B cell (primary cell): ENCODE data around the gene LENG9. TPM values are rescaled to one million over a fixed set of nuclear protein-coding genes. Genes with fewer than 3 reads are reported as not detected.
"Not testable (repeated sequence)": the region's sequence is repeated elsewhere in the genome, so short reads cannot be mapped to it uniquely, and the experiment has no call there.

Experiments used
- ATAC-seq: fragments of 200-7000 bp; cut with Tn5 transposase; one replicate; pipeline ENCODE4 v1.10.0; 2021; ENCODE audit warnings: low read depth, mild to moderate bottlenecking, moderate number of reproducible peaks, moderate library complexity
- CTCF ChIA-PET: fragments of 350-600 bp; sonication (Branson Sonifier 250); formaldehyde crosslinking; loops from one replicate; lab custom pipeline; 2021; ENCODE audit warnings: antibody characterized with exemption, inconsistent platforms; lab: Charles Lee
- POLR2A ChIA-PET: fragments of 350-600 bp; sonication (Branson Sonifier 250); formaldehyde crosslinking; loops from one replicate; lab custom pipeline; 2021; ENCODE audit warnings: antibody characterized with exemption; lab: Charles Lee
- DNase-seq: peaks from one replicate; pipeline ENCODE4 v3.0.0; 2013
- H2AFZ ChIP-seq: 2 replicates; pipeline ENCODE4 v1.6.1; 2012; ENCODE audit warnings: mild to moderate bottlenecking, low read depth, low read length; ENCODE audit not compliant: insufficient read depth, poor library complexity, severe bottlenecking
- H3K27ac ChIP-seq, 2 donors: 1 replicate in 1 of 2; 2 replicates in 1 of 2; pipeline ENCODE4 v1.5.1; 2012 to 2013; ENCODE audit warnings: low read length in 2 of 2, mild to moderate bottlenecking in 2 of 2, moderate library complexity in 1 of 2
- H3K27me3 ChIP-seq, 4 experiments: fragments of 200-600 bp in 1 of 4; sonication (generic) in 1 of 4; replicated peaks in 1 of 4; 1 replicate in 2 of 4; 2 replicates in 2 of 4; pipeline versions ENCODE4 v1.6.1 to v1.7.0; 2013 to 2016; ENCODE audit warnings: low read length in 3 of 4, mild to moderate bottlenecking in 2 of 4, mixed read lengths in 1 of 4, moderate library complexity in 1 of 4; ENCODE audit not compliant: insufficient read depth in 4 of 4, control insufficient read depth in 3 of 4; ENCODE audit errors: control extremely low read depth in 1 of 4
- H3K36me3 ChIP-seq, 2 experiments: replicated peaks in 1 of 2; 1 replicate in 1 of 2; 2 replicates in 1 of 2; pipeline versions ENCODE4 v1.6.1 to v1.7.1; 2013; ENCODE audit warnings: low read length in 1 of 2; ENCODE audit not compliant: insufficient read depth in 2 of 2, control insufficient read depth in 1 of 2; ENCODE audit errors: control extremely low read depth in 1 of 2, extremely low read depth in 1 of 2
- H3K4me1 ChIP-seq, 2 donors: fragments of 200-600 bp in 1 of 2; sonication (generic) in 1 of 2; 1 replicate in 1 of 2; 2 replicates in 1 of 2; pipeline versions ENCODE4 v1.5.1 to v1.6.1; 2013 to 2017; ENCODE audit warnings: low read length in 2 of 2; ENCODE audit not compliant: control insufficient read depth in 2 of 2, insufficient read depth in 2 of 2
- H3K4me2 ChIP-seq: replicated peaks from 2 replicates; pipeline ENCODE3; 2012; ENCODE audit warnings: mild to moderate bottlenecking, low read depth, low read length; ENCODE audit not compliant: poor library complexity, severe bottlenecking
- H3K4me3 ChIP-seq, 5 experiments: fragments of 200-600 bp in 1 of 5; sonication (generic) in 1 of 5; 1 replicate in 3 of 5; 2 replicates in 2 of 5; pipeline versions ENCODE4 v1.5.1 to v1.7.0; 2011 to 2016; ENCODE audit warnings: low read length in 4 of 5, mild to moderate bottlenecking in 4 of 5, low read depth in 2 of 5, control low read depth in 1 of 5, moderate library complexity in 1 of 5; ENCODE audit not compliant: insufficient read depth in 1 of 5; ENCODE audit errors: control extremely low read depth in 1 of 5, extremely low read depth in 1 of 5
- H3K79me2 ChIP-seq: fragments of 200-600 bp; sonication (generic); one replicate; pipeline ENCODE4 v1.6.0; 2016; ENCODE audit warnings: low read length; ENCODE audit not compliant: control insufficient read depth, insufficient read depth
- H3K9ac ChIP-seq: fragments of 200-600 bp; sonication (generic); 2 replicates; pipeline ENCODE4 v1.6.1; 2017; ENCODE audit warnings: mild to moderate bottlenecking, low read length, moderate library complexity
- H3K9me3 ChIP-seq, 3 donors: one replicate each; pipeline versions ENCODE4 v1.6.1 to v1.7.1; 2013; ENCODE audit warnings: low read length in 2 of 3; ENCODE audit not compliant: control insufficient read depth in 2 of 3, insufficient read depth in 1 of 3; ENCODE audit errors: control extremely low read depth in 1 of 3
- H4K20me1 ChIP-seq: 2 replicates; pipeline ENCODE4 v1.6.0; 2012; ENCODE audit warnings: mild to moderate bottlenecking, low read length; ENCODE audit not compliant: insufficient read depth, control insufficient read depth, poor library complexity, severe bottlenecking
- H3K27ac Mint-ChIP-seq: one replicate; pipeline ENCODE4 v1.8.0; 2021; ENCODE audit warnings: mixed read lengths
- H3K27me3 Mint-ChIP-seq: one replicate; pipeline ENCODE4 v1.8.0; 2021; ENCODE audit warnings: mixed read lengths
- H3K4me1 Mint-ChIP-seq: one replicate; pipeline ENCODE4 v1.8.0; 2021; ENCODE audit warnings: mixed read lengths
- H3K4me3 Mint-ChIP-seq: one replicate; pipeline ENCODE4 v1.8.0; 2021; ENCODE audit warnings: mixed read lengths
- H3K9me3 Mint-ChIP-seq: one replicate; pipeline ENCODE4 v1.8.0; 2022; ENCODE audit warnings: mixed read lengths; ENCODE audit not compliant: insufficient read depth
- EZH2 ChIP-seq: IDR thresholded peaks from 2 replicates; pipeline ENCODE4 v1.6.1; 2012; ENCODE audit warnings: borderline replicate concordance, low read depth, mild to moderate bottlenecking, moderate library complexity, low read length; ENCODE audit not compliant: insufficient read depth, poor library complexity, severe bottlenecking
- WGBS: methylation state at CpG from one replicate; pipeline ENCODE4 v1.1.5; 2013; ENCODE audit warnings: missing lambda C conversion rate; ENCODE audit not compliant: insufficient coverage; 5-methylcytosine and 5-hydroxymethylcytosine counted together
- intact Hi-C: fragments of 100-400 bp; cut with micrococcal nuclease; formaldehyde crosslinking; loops from one replicate; pipeline ENCODE4 v1.10.0; 2022
- polyA plus RNA-seq: library from polyadenylated mRNA; depleted of rRNA; stranded (reverse); fragments of >200 nt; gene quantifications from 2 replicates; pipeline ENCODE4 v1.2.3, GENCODE V29; 2012
- total RNA-seq, 2 donors: library from RNA; stranded (reverse); fragments of 120-200 nt in 1 of 2; gene quantifications; 1 replicate in 1 of 2; 2 replicates in 1 of 2; pipeline versions ENCODE4 v1.2.3 to v1.2.4, GENCODE V29; 2013 to 2022
- TF ChIP-seq, protein P1 (sequence below): fragments of 200-600 bp; IDR thresholded peaks from one replicate; pipeline ENCODE4 v1.8.0; 2022; ENCODE audit warnings: antibody characterized with exemption, mild to moderate bottlenecking

Gene LENG9
- total and polyA plus RNA-seq, 2 donors (not counting 1 experiment from before 2014, with no cell fraction given): 4.6 to 6.6 TPM

DNA sequence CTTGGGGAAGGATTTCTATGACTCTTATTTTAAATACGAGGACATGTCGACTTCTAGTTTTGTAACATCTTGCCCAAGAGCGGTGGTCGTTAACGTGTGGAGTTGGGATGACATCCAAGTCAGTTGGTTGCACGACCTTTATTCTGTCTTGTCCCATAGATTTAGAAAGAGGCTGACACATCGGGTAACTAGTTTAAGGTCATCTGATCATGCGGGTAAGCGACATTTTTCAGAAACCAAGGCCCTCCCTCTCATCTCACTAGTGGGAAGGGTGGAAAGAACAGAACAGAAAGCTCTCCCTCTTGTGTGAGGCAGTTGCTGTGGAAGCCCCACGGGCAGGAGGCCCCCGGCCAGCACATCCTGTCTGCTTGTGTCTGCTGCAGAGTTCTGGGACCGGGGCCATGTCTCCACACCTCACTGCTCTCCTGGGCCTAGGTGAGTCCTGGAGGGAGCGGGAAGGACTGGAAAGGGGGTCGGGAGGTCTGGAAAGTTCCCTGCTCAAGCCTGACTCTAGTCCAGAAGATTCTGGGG, 39.0 kb upstream of the LENG9 start, which contains the start of gene LAIR2:
Gene LAIR2, plus strand, starts transcription at position 314 of the 531 bp plus-strand sequence. Its CDS starts 88 bp downstream, at position 402.
- H3K27ac Mint-ChIP-seq: peak within 1 kb of the TSS; percentile 32
- Histone ChIP-seq H3K79me2 (no peaks in the 10 kb centered on the region), H3K4me2 (no peak within 1 kb of the TSS), H3K27ac (no peak within 1 kb of the TSS), H3K4me1 (peaks cover 8 to 13% of the 10 kb centered on the region in 2 donors), H3K4me3 (peak within 1 kb of the TSS in 2 of 5 experiments; percentile 36 to 41), H3K36me3 (no peaks in the 10 kb centered on the region), H3K9ac (no peak within 1 kb of the TSS), H3K27me3 (peaks cover 0 to 9% (median under 1%) of the 10 kb centered on the region in 4 experiments), H3K9me3 (peaks cover 0 to 4% (median 0%) of the 10 kb centered on the region in 3 donors), H2AFZ (no peak within 1 kb of the TSS), H4K20me1 (no peaks in the 10 kb centered on the region)
- peaks cover 16% of the 10 kb centered on the region for H3K4me1 Mint-ChIP-seq
- intact Hi-C loops: no loop called here
- no peak for TF ChIP-seq EZH2
- TF ChIP-seq, protein P1, sequence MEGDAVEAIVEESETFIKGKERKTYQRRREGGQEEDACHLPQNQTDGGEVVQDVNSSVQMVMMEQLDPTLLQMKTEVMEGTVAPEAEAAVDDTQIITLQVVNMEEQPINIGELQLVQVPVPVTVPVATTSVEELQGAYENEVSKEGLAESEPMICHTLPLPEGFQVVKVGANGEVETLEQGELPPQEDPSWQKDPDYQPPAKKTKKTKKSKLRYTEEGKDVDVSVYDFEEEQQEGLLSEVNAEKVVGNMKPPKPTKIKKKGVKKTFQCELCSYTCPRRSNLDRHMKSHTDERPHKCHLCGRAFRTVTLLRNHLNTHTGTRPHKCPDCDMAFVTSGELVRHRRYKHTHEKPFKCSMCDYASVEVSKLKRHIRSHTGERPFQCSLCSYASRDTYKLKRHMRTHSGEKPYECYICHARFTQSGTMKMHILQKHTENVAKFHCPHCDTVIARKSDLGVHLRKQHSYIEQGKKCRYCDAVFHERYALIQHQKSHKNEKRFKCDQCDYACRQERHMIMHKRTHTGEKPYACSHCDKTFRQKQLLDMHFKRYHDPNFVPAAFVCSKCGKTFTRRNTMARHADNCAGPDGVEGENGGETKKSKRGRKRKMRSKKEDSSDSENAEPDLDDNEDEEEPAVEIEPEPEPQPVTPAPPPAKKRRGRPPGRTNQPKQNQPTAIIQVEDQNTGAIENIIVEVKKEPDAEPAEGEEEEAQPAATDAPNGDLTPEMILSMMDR: no peak
- no peaks in the 10 kb centered on the region for H3K9me3 Mint-ChIP-seq
- 77% methylated on average over 7 of the region's 14 CpGs for WGBS
- no peak within 1 kb of the TSS for H3K4me3 Mint-ChIP-seq
- DNase-seq (no peak), ATAC-seq (no peak)
- ChIA-PET CTCF (no interaction called here), POLR2A (no interaction called here)
- H3K27me3 Mint-ChIP-seq: peaks cover 34% of the 10 kb centered on the region

DNA sequence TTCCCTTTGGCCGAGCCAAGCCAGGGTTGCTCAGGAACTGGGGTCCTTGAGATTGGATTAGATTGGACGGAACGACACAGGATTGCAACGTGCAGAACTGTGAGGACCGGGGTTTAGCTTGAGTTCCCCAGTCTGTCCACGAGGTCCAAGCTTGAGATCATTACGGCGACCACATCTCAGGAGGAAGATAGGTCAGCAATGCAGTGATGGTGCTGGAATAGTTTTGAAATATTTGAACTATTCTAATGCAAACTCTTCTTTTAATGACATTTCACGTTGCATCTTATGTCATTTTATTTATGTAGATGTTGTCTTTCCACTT, 34.8 kb upstream of the LENG9 start:
- POLR2A ChIA-PET: not testable (repeated sequence)

DNA sequence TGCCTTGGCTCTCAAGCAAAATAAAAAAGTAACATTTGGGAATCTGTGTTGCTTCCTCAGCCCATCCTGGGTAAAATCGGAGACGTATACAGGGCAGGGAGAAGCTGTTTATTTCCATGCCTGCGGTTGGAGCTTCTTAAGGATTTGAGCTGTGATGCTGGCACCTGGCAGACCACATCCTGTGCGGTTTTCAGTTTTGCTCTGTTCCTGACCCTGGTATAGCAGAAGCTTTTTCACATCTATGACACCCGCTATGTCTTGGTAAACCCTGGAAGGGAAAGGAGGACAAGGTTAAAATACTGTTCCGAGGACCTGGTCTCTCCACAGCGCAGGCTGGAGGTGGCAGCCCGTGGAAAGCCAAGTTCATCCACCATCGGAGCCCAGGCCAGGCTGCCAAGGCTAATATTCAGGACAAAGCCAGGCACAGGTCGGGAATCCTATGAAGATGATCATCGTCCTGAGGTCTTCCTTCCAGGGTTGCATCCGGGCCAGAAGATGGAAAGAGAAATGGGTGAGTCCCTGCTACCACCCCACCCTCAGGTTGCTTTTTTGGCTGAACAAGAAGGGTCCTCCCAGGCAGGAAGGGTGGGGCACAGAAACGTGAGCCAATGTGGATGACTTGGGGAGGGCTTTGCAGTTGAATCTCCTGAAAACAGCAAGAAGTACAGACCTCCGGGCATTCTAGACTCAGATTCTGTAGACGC, 34.3 kb upstream of the LENG9 start:
- H3K4me1 Mint-ChIP-seq, H3K27ac ChIP-seq, H3K4me3 Mint-ChIP-seq, intact Hi-C loops, H3K4me1 ChIP-seq, H3K9ac ChIP-seq, H3K36me3 ChIP-seq, H3K9me3 ChIP-seq, H3K79me2 ChIP-seq, H3K9me3 Mint-ChIP-seq, H4K20me1 ChIP-seq, H2AFZ ChIP-seq, H3K27ac Mint-ChIP-seq, POLR2A ChIA-PET, H3K4me2 ChIP-seq, DNase-seq, CTCF ChIA-PET: not testable (repeated sequence)
- Histone ChIP-seq H3K4me3 (peak overlapping the region in 3 of 5 experiments; percentile 22 to 45 (median 43)), H3K27me3 (peaks cover 0 to 13% (median 5%) of the 10 kb centered on the region in 4 experiments)
- WGBS: no CpG with 5 or more reads among the region's 15 CpGs
- peaks cover 39% of the 10 kb centered on the region for H3K27me3 Mint-ChIP-seq
- peak; percentile 49 for ATAC-seq

More for the DNA sequence above, 34.8 kb upstream of the LENG9 start:
- Histone ChIP-seq H3K27me3 (peaks cover 0 to 13% (median 3%) of the 10 kb centered on the region in 4 experiments), H3K4me3 (peak overlapping the region in 3 of 5 experiments; percentile 22 to 45 (median 43))
- H3K4me2 ChIP-seq, H3K9me3 Mint-ChIP-seq, CTCF ChIA-PET, H4K20me1 ChIP-seq, H3K4me3 Mint-ChIP-seq, H3K9ac ChIP-seq, H3K27ac ChIP-seq, DNase-seq, H3K36me3 ChIP-seq, H3K79me2 ChIP-seq, H2AFZ ChIP-seq, H3K27ac Mint-ChIP-seq, H3K4me1 Mint-ChIP-seq, intact Hi-C loops, H3K9me3 ChIP-seq, H3K4me1 ChIP-seq: not testable (repeated sequence)
- H3K27me3 Mint-ChIP-seq: peaks cover 35% of the 10 kb centered on the region
- ATAC-seq: peak; percentile 51
- 74% methylated on average over 5 of the region's 9 CpGs for WGBS
